H9 (cell line): ENCODE results near the gene MGP. TPM values are rescaled to one million over a fixed set of nuclear protein-coding genes. Genes with fewer than 3 reads are reported as not detected.

ENCODE experiments used
- DNase-seq: peaks from one replicate; pipeline ENCODE4 v3.0.0-alpha.2; 2017
- H2AFZ ChIP-seq: one replicate; pipeline ENCODE4 v1.6.1; 2013; ENCODE audit warnings: mild to moderate bottlenecking, low read length, control low read depth, moderate library complexity
- H2AK5ac ChIP-seq: 2 replicates; pipeline ENCODE4 v1.6.1; 2013; ENCODE audit warnings: low read length, control low read depth, mixed read lengths; ENCODE audit not compliant: insufficient read length
- H2BK120ac ChIP-seq: one replicate; pipeline ENCODE4 v1.6.1; 2013; ENCODE audit warnings: low read depth, mild to moderate bottlenecking, low read length, control low read depth, inconsistent platforms; ENCODE audit not compliant: poor library complexity, severe bottlenecking
- H2BK12ac ChIP-seq: 2 replicates; pipeline ENCODE4 v1.6.1; 2013; ENCODE audit warnings: low read length, control low read depth, mixed read lengths, low read depth; ENCODE audit not compliant: insufficient read length
- H2BK15ac ChIP-seq: 2 replicates; pipeline ENCODE4 v1.6.1; 2013; ENCODE audit warnings: low read depth, low read length, control low read depth
- H2BK20ac ChIP-seq: one replicate; pipeline ENCODE4 v1.6.1; 2013; ENCODE audit warnings: low read depth, mild to moderate bottlenecking, low read length, control low read depth, inconsistent platforms; ENCODE audit not compliant: poor library complexity, severe bottlenecking
- H2BK5ac ChIP-seq: 2 replicates; pipeline ENCODE4 v1.6.1; 2013; ENCODE audit warnings: low read length, control low read depth, mixed read lengths; ENCODE audit not compliant: insufficient read length
- H3K14ac ChIP-seq: 2 replicates; pipeline ENCODE4 v1.6.1; 2013; ENCODE audit warnings: low read length, control low read depth; ENCODE audit not compliant: insufficient read depth
- H3K18ac ChIP-seq: 2 replicates; pipeline ENCODE4 v1.6.1; 2013; ENCODE audit warnings: low read depth, mild to moderate bottlenecking, mixed read lengths, low read length, control low read depth; ENCODE audit not compliant: insufficient read length
- H3K23ac ChIP-seq: 2 replicates; pipeline ENCODE4 v1.6.1; 2013; ENCODE audit warnings: low read length, control low read depth, mixed read lengths, low read depth; ENCODE audit not compliant: insufficient read length
- H3K23me2 ChIP-seq: 2 replicates; pipeline ENCODE4 v1.6.1; 2013; ENCODE audit warnings: low read depth, mild to moderate bottlenecking, mixed read lengths, low read length, control low read depth; ENCODE audit not compliant: insufficient read length, poor library complexity, severe bottlenecking
- H3K27ac ChIP-seq: 2 replicates; pipeline ENCODE4 v1.5.1; 2013; ENCODE audit warnings: low read length, control low read depth, mixed read lengths, low read depth; ENCODE audit not compliant: insufficient read length
- H3K27me3 ChIP-seq: 2 replicates; pipeline ENCODE4 v1.6.1; 2013; ENCODE audit warnings: low read length, control low read depth, inconsistent platforms; ENCODE audit not compliant: insufficient read depth
- H3K4ac ChIP-seq: 2 replicates; pipeline ENCODE4 v1.6.1; 2013; ENCODE audit warnings: low read depth, mild to moderate bottlenecking, control low read depth, inconsistent platforms, low read length, moderate library complexity
- H3K4me1 ChIP-seq: 2 replicates; pipeline ENCODE4 v1.6.1; 2013; ENCODE audit warnings: low read length, control low read depth, inconsistent platforms; ENCODE audit not compliant: insufficient read depth
- H3K4me2 ChIP-seq: 2 replicates; pipeline ENCODE4 v1.6.1; 2013; ENCODE audit warnings: low read length, control low read depth, mixed read lengths; ENCODE audit not compliant: insufficient read length, insufficient read depth
- H3K56ac ChIP-seq: 2 replicates; pipeline ENCODE4 v1.6.1; 2013; ENCODE audit warnings: low read depth, mild to moderate bottlenecking, mixed read lengths, low read length, control low read depth; ENCODE audit not compliant: insufficient read length
- H3K79me1 ChIP-seq: 2 replicates; pipeline ENCODE4 v1.6.1; 2013; ENCODE audit warnings: low read depth, mild to moderate bottlenecking, moderate library complexity, low read length, control low read depth, inconsistent platforms; ENCODE audit not compliant: insufficient read depth, poor library complexity, severe bottlenecking
- H3K79me2 ChIP-seq: 2 replicates; pipeline ENCODE4 v1.6.1; 2013; ENCODE audit warnings: low read length, control low read depth, inconsistent platforms; ENCODE audit not compliant: insufficient read depth
- H3K9ac ChIP-seq: 2 replicates; pipeline ENCODE4 v1.6.1; 2013; ENCODE audit warnings: low read length, control low read depth, mixed read lengths; ENCODE audit not compliant: insufficient read length; ENCODE audit errors: extremely low read depth
- H3K9me3 ChIP-seq: one replicate; pipeline ENCODE4 v1.6.1; 2013; ENCODE audit warnings: low read depth, low read length, inconsistent platforms; ENCODE audit not compliant: control insufficient read depth
- H3T11ph ChIP-seq: one replicate; pipeline ENCODE4 v1.6.1; 2013; ENCODE audit warnings: mild to moderate bottlenecking, low read length, control low read depth, inconsistent platforms
- H4K20me1 ChIP-seq: one replicate; pipeline ENCODE4 v1.6.1; 2013; ENCODE audit not compliant: control insufficient read depth, insufficient read length, insufficient read depth
- H4K5ac ChIP-seq: 2 replicates; pipeline ENCODE4 v1.6.1; 2013; ENCODE audit warnings: low read depth, mild to moderate bottlenecking, mixed read lengths, low read length, control low read depth; ENCODE audit not compliant: insufficient read length
- H4K8ac ChIP-seq: replicated peaks from 2 replicates; pipeline ENCODE4 v1.6.1; 2013; ENCODE audit warnings: low read length, control low read depth, mixed read lengths, low read depth; ENCODE audit not compliant: insufficient read length
- H4K91ac ChIP-seq: 2 replicates; pipeline ENCODE4 v1.6.1; 2013; ENCODE audit warnings: low read depth, mild to moderate bottlenecking, moderate library complexity, mixed read lengths, low read length, control low read depth; ENCODE audit not compliant: insufficient read length
- H3K27ac Mint-ChIP-seq, 3 experiments: 2 replicates in 2 of 3; 3 replicates in 1 of 3; pipeline ENCODE4 v1.8.0; 2020 to 2021; ENCODE audit warnings: mixed read lengths in 3 of 3, mild to moderate bottlenecking in 1 of 3, moderate library complexity in 1 of 3
- H3K27me3 Mint-ChIP-seq: 2 replicates; pipeline ENCODE4 v1.8.0; 2021; ENCODE audit warnings: low read depth, mild to moderate bottlenecking, moderate library complexity, mixed read lengths
- H3K36me3 Mint-ChIP-seq, 3 experiments: 2 replicates in 2 of 3; 3 replicates in 1 of 3; pipeline ENCODE4 v1.8.0; 2020 to 2021; ENCODE audit warnings: low read depth in 3 of 3, mixed read lengths in 3 of 3; ENCODE audit not compliant: insufficient read depth in 1 of 3
- H3K4me1 Mint-ChIP-seq, 2 experiments: 2 replicates each; pipeline ENCODE4 v1.8.0; 2020; ENCODE audit warnings: mixed read lengths in 2 of 2
- H3K4me3 Mint-ChIP-seq, 2 experiments: 2 replicates in 1 of 2; 3 replicates in 1 of 2; pipeline ENCODE4 v1.8.0; 2020 to 2021; ENCODE audit warnings: mild to moderate bottlenecking in 2 of 2, mixed read lengths in 2 of 2, moderate library complexity in 1 of 2
- H3K9me3 Mint-ChIP-seq, 2 experiments: 2 replicates in 1 of 2; 3 replicates in 1 of 2; pipeline ENCODE4 v1.8.0; 2020; ENCODE audit warnings: mild to moderate bottlenecking in 2 of 2, mixed read lengths in 2 of 2, moderate library complexity in 1 of 2
- CTCF ChIP-seq: fragments of 200-600 bp; sonication (generic); conservative IDR thresholded peaks from 3 replicates; pipeline ENCODE4 v1.8.0; 2021; ENCODE audit warnings: antibody characterized with exemption, mild to moderate bottlenecking
- WGBS: extraction: QIAGEN DNeasy Blood & Tissue Kit; methylation state at CpG from one replicate; pipeline ENCODE4 v1.1.7; 2013; ENCODE audit warnings: missing lambda C conversion rate, low lambda C conversion rate, mixed read lengths; ENCODE audit not compliant: insufficient read length; ENCODE audit errors: extremely low coverage; 5-methylcytosine and 5-hydroxymethylcytosine counted together
- total RNA-seq: library from RNA; stranded (reverse); gene quantifications from 2 replicates; pipeline ENCODE4 v1.2.1, GENCODE V29; 2021

Gene MGP
- total RNA-seq, 1 experiment from 2014 or later, result not detected

DNA sequence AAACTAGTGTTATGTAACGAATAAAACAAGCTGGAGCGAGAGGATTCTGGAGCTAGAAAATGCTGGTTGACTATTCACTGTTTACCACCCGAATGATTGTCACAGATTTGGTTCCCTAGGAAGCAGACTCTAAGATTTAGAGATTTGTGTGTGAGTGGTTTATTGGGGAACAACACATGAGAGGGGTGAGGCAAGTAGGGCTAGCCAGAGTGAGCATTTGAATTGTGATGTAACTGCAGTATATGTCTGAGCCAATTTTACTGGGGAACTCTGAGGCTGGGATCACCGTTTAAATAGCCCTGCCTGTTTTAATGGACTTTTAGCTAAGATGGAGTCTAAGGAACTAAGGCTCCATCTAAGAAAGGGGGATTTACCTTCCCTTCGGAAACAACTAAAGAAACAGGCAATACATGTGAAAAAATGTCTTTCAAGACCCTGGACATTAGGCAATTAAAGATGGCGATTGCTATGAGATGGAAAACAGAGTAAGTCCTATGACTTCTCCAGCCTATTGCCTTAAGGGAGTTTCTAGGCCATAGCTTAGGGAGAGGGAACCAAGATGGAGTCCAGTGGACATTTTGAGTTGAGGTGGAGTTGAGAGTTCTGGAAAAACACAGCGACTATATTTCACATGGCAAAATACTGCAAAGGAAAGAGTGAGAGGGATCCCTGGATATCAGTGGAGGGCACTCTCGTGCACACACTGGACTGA, 6.3 kb downstream of the MGP start:
- no peak overlapping the region for H2AK5ac ChIP-seq

More for the DNA sequence above, 6.3 kb downstream of the MGP start:
- Histone ChIP-seq H3T11ph (no peak overlapping the region), H3K27ac (no peak overlapping the region), H3K4me1 (no peaks in the 10 kb centered on the region), H2BK20ac (no peak overlapping the region), H3K79me1 (no peaks in the 10 kb centered on the region), H3K14ac (no peak overlapping the region), H3K79me2 (no peaks in the 10 kb centered on the region), H3K27me3 (no peaks in the 10 kb centered on the region), H3K23me2 (no peaks in the 10 kb centered on the region), H2BK12ac (no peak overlapping the region), H4K20me1 (no peaks in the 10 kb centered on the region), H2BK120ac (no peak overlapping the region), H3K9me3 (no peaks in the 10 kb centered on the region), H2BK15ac (no peak overlapping the region), H3K56ac (no peak overlapping the region), H3K4ac (no peak overlapping the region), H3K23ac (no peak overlapping the region), H3K4me2 (no peak overlapping the region), H2BK5ac (no peak overlapping the region), H2AFZ (no peak overlapping the region), H4K91ac (no peak overlapping the region), H4K5ac (no peak overlapping the region), H3K9ac (no peak overlapping the region), H4K8ac (no peak overlapping the region), H3K18ac (no peak overlapping the region)
- DNase-seq, result no peak
- no peak for TF ChIP-seq CTCF
- H3K4me1 Mint-ChIP-seq, result no peaks in the 10 kb centered on the region
- no peaks in the 10 kb centered on the region for H3K36me3 Mint-ChIP-seq
- H3K27me3 Mint-ChIP-seq, result no peaks in the 10 kb centered on the region; the same call in 1 of the 2 replicates
- no peaks in the 10 kb centered on the region for H3K9me3 Mint-ChIP-seq
- H3K4me3 Mint-ChIP-seq, result no peak overlapping the region
- WGBS, result no CpG with 5 or more reads among the region's 8 CpGs
- peak overlapping the region in 1 of 3 experiments; percentile 44; a peak in 1 of 7 replicates for H3K27ac Mint-ChIP-seq
